ENCODE measurements around the gene FCER1G. TPM values are rescaled to one million over a fixed set of nuclear protein-coding genes. Genes with fewer than 3 reads are reported as not detected.

The FCER1G gene
- total and polyA plus RNA-seq, 2 of the 8 experiments (the other 6 are each of a cell fraction or from before 2014, with no cell fraction given), result 1.6 TPM; not detected in 1

DNA sequence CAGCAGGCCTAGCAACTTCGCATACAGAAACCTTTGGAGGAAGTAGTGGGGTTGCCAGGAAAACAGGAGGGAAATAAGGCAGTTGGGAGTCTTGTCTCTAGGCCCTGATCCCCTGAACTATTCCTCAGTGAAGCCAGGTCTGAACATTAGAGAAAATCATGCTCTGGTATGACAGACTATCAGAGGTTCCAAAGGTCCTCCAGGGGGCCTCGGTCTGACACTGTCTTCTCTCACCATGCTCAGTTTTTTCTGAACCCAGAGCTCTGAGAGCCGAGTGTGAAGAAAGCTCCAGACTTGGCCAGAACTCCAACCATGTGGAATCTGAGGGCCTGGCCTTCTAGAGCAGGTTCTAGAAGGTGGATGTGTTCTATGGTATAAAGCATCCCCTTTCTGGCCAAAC lies 14.8 kb downstream of the FCER1G start:
- no peaks in the 10 kb centered on the region for H3K79me1 ChIP-seq (ENCODE audit: low read depth, low read length)
- H3K9ac ChIP-seq (replicated peaks in 1 of 4; ENCODE audit: extremely low read depth in 1 of 4, low read depth in 3 of 4, low read length in 3 of 4), result no peak overlapping the region
- no peak overlapping the region for H2AK5ac ChIP-seq (ENCODE audit: low read depth, low read length)
- H2AFZ ChIP-seq (ENCODE audit: low read length), result no peak overlapping the region
- no peak overlapping the region for H4K91ac ChIP-seq (replicated peaks; ENCODE audit: insufficient read length, low read length)
- no peak overlapping the region for H4K8ac ChIP-seq (ENCODE audit: extremely low read depth, insufficient read depth, low read length)
- no peak for DNase-seq (ENCODE audit: low read depth in 1 of 2, low spot score in 2 of 2)
- H3K14ac ChIP-seq (ENCODE audit: insufficient read length), result no peak overlapping the region
- no peak for FAIRE-seq
- H4K20me1 ChIP-seq (replicated peaks in 1 of 2; ENCODE audit: control insufficient read depth in 1 of 2, insufficient read depth in 2 of 2, low read length in 2 of 2), result no peaks in the 10 kb centered on the region
- H3K27ac ChIP-seq (ENCODE audit: low read depth, low read length), result no peak overlapping the region
- no peaks in the 10 kb centered on the region for H3K79me2 ChIP-seq (ENCODE audit: control insufficient read depth in 1 of 2, insufficient read depth in 2 of 2, low read length in 2 of 2)
- no peak overlapping the region for H4K5ac ChIP-seq (ENCODE audit: insufficient read length, low read depth, low read length)
- H2BK20ac ChIP-seq (ENCODE audit: low read length), result no peak overlapping the region
- 94% methylated on average over 3 of the region's 3 CpGs; no CpG with 5 or more reads in 1 of the 2 experiments for WGBS, 2 experiments (ENCODE audit: extremely low coverage in 1 of 2, insufficient coverage in 1 of 2, insufficient read length in 1 of 2, insufficient replicate concordance in 2 of 2, low coverage in 1 of 2, low lambda C conversion rate in 2 of 2, missing lambda C conversion rate in 1 of 2)
- H3K4me2 ChIP-seq (ENCODE audit: insufficient read depth in 1 of 2, low read depth in 2 of 2, low read length in 2 of 2), result no peak overlapping the region
- H2BK5ac ChIP-seq (ENCODE audit: low read depth, low read length), result no peak overlapping the region
- H3K27me3 ChIP-seq (replicated peaks in 1 of 4; ENCODE audit: control insufficient read depth in 3 of 4, extremely low read depth in 1 of 4, insufficient read depth in 3 of 4, low read length in 3 of 4), result no peaks in the 10 kb centered on the region
- no peak overlapping the region for H3K23ac ChIP-seq (ENCODE audit: insufficient read length)
- H2BK15ac ChIP-seq (ENCODE audit: low read length), result no peak overlapping the region
- no peaks in the 10 kb centered on the region for H3K9me3 ChIP-seq (ENCODE audit: insufficient read depth in 2 of 2, low read depth in 1 of 2, low read length in 1 of 2)
- H3K4me1 ChIP-seq (replicated peaks in 1 of 4; ENCODE audit: control insufficient read depth in 3 of 4, insufficient read depth in 4 of 4, low read length in 3 of 4), result peaks cover 2 to 6% (median 4%) of the 10 kb centered on the region in 4 experiments
- no peak overlapping the region for H3K4me3 ChIP-seq (ENCODE audit: extremely low read depth in 1 of 4, insufficient read depth in 2 of 4, low read depth in 3 of 4, low read length in 4 of 4)
- no peak overlapping the region for H3K4ac ChIP-seq (replicated peaks; ENCODE audit: insufficient read length, low read depth, low read length)
- ChIA-PET POLR2A (ENCODE audit: partially characterized antibody) (interaction anchor here (0.7 to 1.8 kb wide), 6 partner anchors 11 to 157 kb away, joined by 3 to 6 read pairs (median 3); partner anchors contain the start of gene PCP4L1), CTCF (ENCODE audit: partially characterized antibody) (interaction anchor here (0.6 to 23.7 kb wide), 29 partner anchors 9 to 173 kb away, joined by 3 to 427 read pairs (median 9); partner anchors contain the start of genes ADAMTS4, CFAP126, FCER1G and NDUFS2)
- peaks cover 0 to 10% (median 8%) of the 10 kb centered on the region in 4 experiments; a peak in 5 of 8 replicates for H3K36me3 ChIP-seq (ENCODE audit: control insufficient read depth in 2 of 4, insufficient read depth in 4 of 4, low read length in 3 of 4)
- peaks cover 8% of the 10 kb centered on the region for H3K23me2 ChIP-seq (ENCODE audit: low read depth, low read length)
- peak; percentile 30 to 60 for TF ChIP-seq RAD21 (IDR thresholded peaks at IDR 0.05 in 1 of 2, conservative IDR thresholded peaks at IDR 0.05 in 1 of 2; ENCODE audit: low read depth in 2 of 2, low read length in 2 of 2)
- TF ChIP-seq RFX5 (IDR thresholded peaks at IDR 0.05; ENCODE audit: borderline replicate concordance, low read depth, low read length), result no peak
- TF ChIP-seq, protein P1, sequence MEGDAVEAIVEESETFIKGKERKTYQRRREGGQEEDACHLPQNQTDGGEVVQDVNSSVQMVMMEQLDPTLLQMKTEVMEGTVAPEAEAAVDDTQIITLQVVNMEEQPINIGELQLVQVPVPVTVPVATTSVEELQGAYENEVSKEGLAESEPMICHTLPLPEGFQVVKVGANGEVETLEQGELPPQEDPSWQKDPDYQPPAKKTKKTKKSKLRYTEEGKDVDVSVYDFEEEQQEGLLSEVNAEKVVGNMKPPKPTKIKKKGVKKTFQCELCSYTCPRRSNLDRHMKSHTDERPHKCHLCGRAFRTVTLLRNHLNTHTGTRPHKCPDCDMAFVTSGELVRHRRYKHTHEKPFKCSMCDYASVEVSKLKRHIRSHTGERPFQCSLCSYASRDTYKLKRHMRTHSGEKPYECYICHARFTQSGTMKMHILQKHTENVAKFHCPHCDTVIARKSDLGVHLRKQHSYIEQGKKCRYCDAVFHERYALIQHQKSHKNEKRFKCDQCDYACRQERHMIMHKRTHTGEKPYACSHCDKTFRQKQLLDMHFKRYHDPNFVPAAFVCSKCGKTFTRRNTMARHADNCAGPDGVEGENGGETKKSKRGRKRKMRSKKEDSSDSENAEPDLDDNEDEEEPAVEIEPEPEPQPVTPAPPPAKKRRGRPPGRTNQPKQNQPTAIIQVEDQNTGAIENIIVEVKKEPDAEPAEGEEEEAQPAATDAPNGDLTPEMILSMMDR (IDR thresholded peaks at IDR 0.05; ENCODE audit: control extremely low read depth in 1 of 3, insufficient read depth in 1 of 3, low read depth in 1 of 3, low read length in 3 of 3), result peak in 2 of 3 experiments; percentile 25 to 51; a peak in 3 of 4 replicates
- no peak overlapping the region for H2BK12ac ChIP-seq (ENCODE audit: low read depth, low read length)
- H3K56ac ChIP-seq (replicated peaks; ENCODE audit: insufficient read length, low read depth, low read length), result no peak overlapping the region
- H3K18ac ChIP-seq (ENCODE audit: extremely low read depth, low read length), result no peak overlapping the region
- no peak overlapping the region for H2BK120ac ChIP-seq (replicated peaks; ENCODE audit: low read depth, low read length)
